NCI-H82 treated with DMSO at 0.1 percent for 48 hours (cell line): ENCODE results near the gene CAPNS2.

Experiments used
- DNase-seq: peaks from one replicate; lab custom pipeline; 2025; ENCODE audit not compliant: unreplicated experiment; lab: John Stamatoyannopoulos, UW

Gene CAPNS2

DNA sequence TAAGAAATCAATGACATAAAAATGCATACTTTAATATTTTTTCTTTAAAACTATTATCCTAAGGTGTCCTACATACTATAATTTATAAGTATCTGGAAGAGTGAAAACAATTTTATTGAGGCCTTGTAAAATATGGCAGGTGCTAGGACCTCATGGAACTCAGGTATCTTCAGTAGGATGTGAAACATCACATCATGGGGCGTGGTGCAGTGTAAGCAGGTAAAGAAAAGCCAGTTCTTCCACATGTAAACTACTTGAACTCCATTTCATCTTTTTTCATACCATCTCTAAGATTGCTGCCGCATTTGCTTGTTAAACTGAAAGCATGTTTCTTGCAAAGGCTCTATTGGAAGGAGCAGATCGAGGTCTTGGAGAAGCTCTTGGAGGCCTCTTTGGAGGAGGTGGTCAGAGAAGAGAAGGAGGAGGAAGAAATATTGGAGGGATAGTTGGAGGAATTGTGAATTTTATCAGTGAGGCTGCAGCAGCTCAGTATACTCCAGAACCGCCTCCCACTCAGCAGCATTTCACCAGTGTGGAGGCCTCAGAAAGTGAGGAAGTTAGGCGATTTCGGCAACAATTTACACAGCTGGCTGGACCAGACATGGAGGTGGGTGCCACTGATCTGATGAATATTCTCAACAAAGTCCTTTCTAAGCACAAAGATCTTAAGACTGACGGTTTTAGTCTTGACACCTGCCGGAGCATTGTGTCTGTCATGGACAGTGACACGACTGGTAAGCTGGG, at the start of gene CAPNS2:
Gene CAPNS2, plus strand, starts transcription at position 253 of the 744 bp plus-strand sequence. Its CDS starts 73 bp downstream, at position 326.
- DNase-seq, result no peak

- no peak for DNase-seq
These were observed 44.7 kb upstream of the CAPNS2 start for GRCh38 chr16:55521792-55522191.

DNA sequence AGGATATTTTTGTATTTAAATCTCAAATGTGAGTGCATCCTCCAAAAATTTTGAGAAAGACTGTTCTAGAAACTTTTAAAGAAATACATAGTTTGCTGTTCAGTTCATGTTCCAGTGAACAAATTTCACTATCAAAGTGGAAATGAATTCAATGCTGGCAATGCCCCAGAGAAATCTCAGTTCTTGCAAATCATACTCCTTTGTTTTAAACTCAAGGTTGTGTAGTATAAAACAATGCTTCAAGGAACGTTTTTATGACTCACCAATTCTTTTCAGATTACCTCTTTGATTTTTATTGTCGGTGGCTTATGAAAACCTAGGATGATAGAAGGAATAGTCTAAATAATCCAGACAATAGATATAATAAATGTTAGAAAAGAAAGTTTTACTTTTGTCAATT, 40.0 kb upstream of the CAPNS2 start:
- DNase-seq, result no peak

- no peak for DNase-seq
These were observed 38.6 kb upstream of the CAPNS2 start for GRCh38 chr16:55527885-55528284.

- no peak for DNase-seq
These were observed 37.5 kb upstream of the CAPNS2 start for GRCh38 chr16:55529018-55529417.

- DNase-seq, result no peak
These were observed 36.1 kb upstream of the CAPNS2 start for GRCh38 chr16:55530316-55530856.

DNA sequence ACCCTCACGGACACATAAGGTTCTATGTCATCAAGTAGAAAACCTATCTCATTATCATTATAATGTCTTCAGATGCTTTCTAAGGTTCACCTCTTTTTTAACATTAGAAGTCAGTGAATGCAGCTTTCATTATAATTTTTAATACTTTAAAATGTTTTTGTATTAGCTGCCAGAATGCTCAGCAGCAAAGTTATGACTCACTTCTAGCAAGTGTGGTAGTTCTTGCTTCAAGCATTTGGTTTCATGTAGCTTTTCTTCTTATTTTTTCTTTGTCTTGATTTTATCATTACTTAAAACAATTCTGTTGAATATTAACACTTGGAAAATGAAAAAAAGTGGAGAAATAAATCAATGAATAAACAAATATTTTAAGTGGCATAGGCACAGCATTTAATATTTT, 34.3 kb upstream of the CAPNS2 start:
- no peak for DNase-seq

- DNase-seq, result no peak
These were observed 31.7 kb upstream of the CAPNS2 start for GRCh38 chr16:55534756-55535155.

DNA sequence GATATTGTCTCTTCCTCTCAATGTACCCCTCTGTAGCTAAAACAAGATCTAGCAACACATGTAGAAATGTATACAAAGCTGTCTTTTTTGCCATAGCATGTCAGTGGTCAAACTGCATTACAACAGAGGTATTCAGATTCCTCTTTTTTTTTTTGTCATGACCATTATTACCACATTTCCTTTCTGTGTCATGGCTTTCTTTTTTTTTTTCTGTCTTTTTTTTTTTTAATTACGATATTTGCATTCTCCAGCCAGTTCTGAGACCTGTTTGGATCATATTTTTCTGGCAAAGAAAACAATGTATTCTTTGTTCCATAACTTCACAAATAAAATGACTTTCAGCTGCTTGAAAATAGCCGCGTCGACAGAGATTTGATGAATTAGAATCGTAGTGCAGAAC, 27.4 kb upstream of the CAPNS2 start:
- DNase-seq, result no peak

DNA sequence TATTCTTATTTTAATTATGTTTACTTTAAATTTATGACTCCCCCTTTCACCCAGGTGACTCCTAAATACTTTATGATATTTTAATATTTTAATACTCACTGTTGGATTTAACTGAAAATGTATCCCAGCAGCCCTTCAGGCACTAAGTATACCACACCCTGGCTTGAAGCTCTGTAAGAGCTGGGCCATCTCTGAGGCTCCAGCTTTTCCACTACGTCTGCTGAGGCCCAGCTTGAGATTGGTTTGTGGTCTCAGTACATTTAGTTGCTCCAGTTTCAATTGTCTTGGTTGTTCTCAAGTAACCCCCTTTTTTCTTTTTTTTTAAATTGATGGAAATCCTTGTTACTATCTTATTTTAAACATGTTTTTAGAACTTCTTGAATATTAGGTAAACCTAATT, 27.0 kb upstream of the CAPNS2 start:
- DNase-seq, result no peak

DNA sequence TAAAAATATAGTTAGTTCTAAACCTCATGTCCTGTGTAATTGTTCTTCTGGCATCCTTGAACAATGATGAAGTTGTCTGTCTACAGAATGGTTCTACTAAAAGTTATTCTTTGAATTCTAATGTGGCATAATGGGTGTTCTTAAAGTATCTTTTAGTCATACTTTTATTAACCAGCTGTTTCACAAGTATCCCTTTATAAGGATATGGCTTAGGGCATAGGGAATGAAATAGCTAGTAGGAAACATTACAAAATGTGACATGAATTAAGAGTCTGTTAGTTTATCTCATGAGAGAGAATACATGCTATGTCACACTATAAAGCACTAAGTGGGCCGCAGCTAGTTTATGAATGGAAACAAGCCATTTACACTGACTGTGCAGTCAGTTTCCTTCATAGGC, 26.3 kb upstream of the CAPNS2 start:
- no peak for DNase-seq

DNA sequence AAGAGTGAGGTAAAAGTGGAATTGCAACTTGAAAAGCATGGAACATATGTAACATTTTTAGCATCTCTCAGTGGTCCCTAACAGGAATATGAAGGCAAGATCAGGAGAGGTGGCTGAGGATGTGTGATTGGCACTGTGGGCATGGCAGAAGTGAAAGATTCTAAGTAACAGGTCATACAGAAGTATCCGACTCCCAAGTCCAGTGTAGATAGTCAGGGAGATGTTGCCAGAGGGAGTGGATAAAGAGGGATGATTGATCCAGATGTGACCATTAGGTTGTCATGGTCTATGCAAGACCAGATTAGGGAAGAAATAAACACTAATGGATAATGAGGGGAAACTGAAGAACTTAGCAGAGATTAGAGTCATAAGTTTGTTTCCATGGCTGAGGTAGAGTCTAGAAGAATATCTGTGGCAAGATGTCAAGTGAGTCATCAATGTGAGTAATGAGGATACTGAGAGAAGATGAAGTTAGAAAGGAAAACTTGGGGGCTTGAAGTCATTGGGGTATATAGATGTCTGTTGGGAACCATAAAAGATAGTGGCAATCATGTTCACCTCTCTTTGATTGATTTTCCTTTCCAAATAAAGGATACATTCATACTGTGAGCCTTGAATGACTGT, 23.9 kb upstream of the CAPNS2 start:
- no peak for DNase-seq

DNA sequence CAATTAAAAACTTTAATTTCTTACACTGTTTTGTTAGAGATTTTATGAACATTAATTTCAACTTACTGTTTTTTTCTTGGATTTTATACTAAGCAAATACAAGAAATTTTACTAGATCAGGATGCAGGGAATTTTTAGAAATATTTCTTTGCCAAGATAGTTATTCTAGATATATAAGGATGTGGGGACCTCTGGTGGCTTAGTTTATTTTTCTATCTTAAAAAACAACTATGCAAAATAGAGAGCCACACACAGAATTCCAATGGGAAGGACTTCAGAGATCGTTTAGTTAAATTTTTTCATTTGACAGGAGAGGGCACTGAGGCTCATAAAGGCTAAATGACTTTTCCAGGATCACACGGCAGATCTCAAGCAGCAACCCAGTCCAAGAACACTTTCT, 23.0 kb upstream of the CAPNS2 start:
- DNase-seq, result peak; percentile 4

DNA sequence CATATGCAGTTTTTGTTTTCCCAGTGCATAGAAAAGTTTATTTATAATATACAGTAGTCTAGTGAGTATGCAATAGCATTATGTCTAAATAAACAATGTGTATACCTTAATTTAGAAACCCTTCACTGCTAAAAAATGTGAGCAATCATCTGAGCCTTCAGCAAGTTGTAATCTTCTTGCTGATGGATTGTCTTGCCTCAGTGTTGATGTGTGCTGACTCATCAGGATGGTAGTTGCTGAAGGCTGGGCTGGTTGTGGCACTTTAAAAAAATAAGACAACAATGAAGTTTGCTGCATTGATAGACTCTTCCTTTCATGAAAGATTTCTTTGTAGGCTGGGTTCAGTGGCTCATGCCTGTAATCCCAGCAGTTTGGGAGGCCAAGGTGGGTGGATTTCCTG, 13.9 kb upstream of the CAPNS2 start:
- no peak for DNase-seq

GRCh38 chr16:55555436-55555835, 11.0 kb upstream of the CAPNS2 start:
- DNase-seq, result no peak

- no peak for DNase-seq
These were observed 9.3 kb upstream of the CAPNS2 start for GRCh38 chr16:55557186-55557585.

DNA sequence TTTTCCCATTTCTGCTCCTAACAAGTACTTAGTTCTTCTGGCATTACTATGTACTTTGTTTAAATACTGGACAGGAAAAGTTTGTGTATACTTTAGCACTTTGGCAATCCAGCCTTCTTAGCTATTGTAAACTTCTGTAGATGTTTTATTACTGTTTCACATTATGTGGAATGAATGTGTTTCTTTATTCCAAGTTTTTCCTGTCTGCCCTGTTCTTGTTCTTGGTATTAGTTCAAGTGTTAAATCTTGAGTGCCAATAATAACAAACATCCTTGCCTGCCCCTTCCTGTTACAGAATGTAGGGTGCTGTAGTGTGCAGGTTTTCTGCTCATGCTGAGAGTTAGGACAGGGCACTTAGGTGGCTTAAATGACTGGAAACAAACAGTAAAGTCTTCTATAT, 7.3 kb upstream of the CAPNS2 start:
- no peak for DNase-seq

GRCh38 chr16:55559933-55560516, 6.5 kb upstream of the CAPNS2 start:
- DNase-seq, result no peak

GRCh38 chr16:55561319-55561848, 5.1 kb upstream of the CAPNS2 start:
- DNase-seq, result no peak

DNA sequence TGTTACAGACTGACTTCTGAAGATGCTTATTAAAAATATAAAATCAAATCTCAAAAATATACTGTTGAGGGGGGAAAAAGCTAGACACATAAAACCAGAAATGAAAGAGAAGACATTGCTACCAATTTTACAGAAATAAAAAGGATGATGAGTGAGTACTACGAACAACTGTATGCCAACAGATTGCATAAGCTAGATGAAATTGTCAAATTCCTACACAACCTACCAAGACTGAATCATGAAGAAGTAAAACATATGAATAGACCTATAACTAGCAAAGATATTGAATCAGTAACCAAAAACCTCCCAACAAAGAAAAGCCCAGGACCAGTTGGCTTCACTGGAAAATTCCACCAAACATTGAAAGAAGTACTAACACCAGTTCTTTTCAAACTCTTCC, 3.5 kb upstream of the CAPNS2 start:
- no peak for DNase-seq

- DNase-seq, result no peak
These were observed 2.7 kb upstream of the CAPNS2 start for GRCh38 chr16:55563797-55564196.

DNA sequence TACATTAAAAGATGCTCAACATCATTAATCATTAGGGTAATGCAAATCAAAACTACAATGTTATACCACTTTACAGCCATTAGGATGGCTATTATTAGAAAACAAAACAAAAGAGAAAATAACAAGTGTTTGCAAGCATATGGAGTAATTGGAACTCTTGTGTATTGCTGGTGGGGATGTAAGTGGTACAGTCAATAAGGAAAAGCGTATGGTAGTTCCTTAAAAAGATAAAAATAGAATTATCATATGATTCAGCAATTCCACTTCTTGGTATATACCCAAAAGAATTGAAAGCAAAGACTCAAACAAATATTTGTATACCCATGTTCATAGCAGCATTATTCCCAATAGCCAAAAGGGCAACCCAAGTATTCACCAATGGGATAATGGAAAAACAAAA, 1.4 kb upstream of the CAPNS2 start:
- no peak for DNase-seq
